Measurements from ENCODE around the gene SCUBE2. TPM values are rescaled to one million over a fixed set of nuclear protein-coding genes. Genes with fewer than 3 reads are reported as not detected.
"Not testable (repeated sequence)": the region's sequence is repeated elsewhere in the genome, so short reads cannot be mapped to it uniquely, and the experiment has no call there.

SCUBE2 gene
- total RNA-seq, 4 donors from 2014 or later: 0.78 to 13.1 (median 5.0) TPM

GRCh38 chr11:8985462-8985861 lies 105.9 kb downstream of the SCUBE2 start:
- Histone ChIP-seq H3K27me3 (no peaks in the 10 kb centered on the region), H3K4me1 (no peaks in the 10 kb centered on the region), H3K27ac (no peak overlapping the region), H3K9me3 (no peaks in the 10 kb centered on the region), H3K36me3 (no peaks in the 10 kb centered on the region), H3K4me3 (no peak overlapping the region)
- 95 to 100% methylated on average over 3 of the region's 5 CpGs for WGBS, 2 donors (ENCODE audit: low coverage in 1 of 2)
- ATAC-seq: no peak
- no peak for TF ChIP-seq EP300 (IDR thresholded peaks at IDR 0.05)
- no peak for TF ChIP-seq POLR2A (IDR thresholded peaks at IDR 0.05)
- no peak for TF ChIP-seq POLR2AphosphoS5 (IDR thresholded peaks at IDR 0.05)
- TF ChIP-seq, protein P1, sequence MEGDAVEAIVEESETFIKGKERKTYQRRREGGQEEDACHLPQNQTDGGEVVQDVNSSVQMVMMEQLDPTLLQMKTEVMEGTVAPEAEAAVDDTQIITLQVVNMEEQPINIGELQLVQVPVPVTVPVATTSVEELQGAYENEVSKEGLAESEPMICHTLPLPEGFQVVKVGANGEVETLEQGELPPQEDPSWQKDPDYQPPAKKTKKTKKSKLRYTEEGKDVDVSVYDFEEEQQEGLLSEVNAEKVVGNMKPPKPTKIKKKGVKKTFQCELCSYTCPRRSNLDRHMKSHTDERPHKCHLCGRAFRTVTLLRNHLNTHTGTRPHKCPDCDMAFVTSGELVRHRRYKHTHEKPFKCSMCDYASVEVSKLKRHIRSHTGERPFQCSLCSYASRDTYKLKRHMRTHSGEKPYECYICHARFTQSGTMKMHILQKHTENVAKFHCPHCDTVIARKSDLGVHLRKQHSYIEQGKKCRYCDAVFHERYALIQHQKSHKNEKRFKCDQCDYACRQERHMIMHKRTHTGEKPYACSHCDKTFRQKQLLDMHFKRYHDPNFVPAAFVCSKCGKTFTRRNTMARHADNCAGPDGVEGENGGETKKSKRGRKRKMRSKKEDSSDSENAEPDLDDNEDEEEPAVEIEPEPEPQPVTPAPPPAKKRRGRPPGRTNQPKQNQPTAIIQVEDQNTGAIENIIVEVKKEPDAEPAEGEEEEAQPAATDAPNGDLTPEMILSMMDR (IDR thresholded peaks at IDR 0.05): no peak

- TF ChIP-seq POLR2AphosphoS5 (IDR thresholded peaks at IDR 0.05) (no peak), EP300 (IDR thresholded peaks at IDR 0.05) (no peak)
- H3K9me3 ChIP-seq: no peaks in the 10 kb centered on the region
Measured at GRCh38 chr11:8983552-8983951, 107.8 kb downstream of the SCUBE2 start.

GRCh38 chr11:8980485-8980884 lies 110.9 kb downstream of the SCUBE2 start:
- Histone ChIP-seq H3K4me3 (no peak overlapping the region), H3K4me1 (no peaks in the 10 kb centered on the region), H3K27me3 (no peaks in the 10 kb centered on the region), H3K36me3 (no peaks in the 10 kb centered on the region), H3K9me3 (no peaks in the 10 kb centered on the region), H3K27ac (no peak overlapping the region)
- TF ChIP-seq EP300 (IDR thresholded peaks at IDR 0.05) (no peak), POLR2A (IDR thresholded peaks at IDR 0.05) (no peak), POLR2AphosphoS5 (IDR thresholded peaks at IDR 0.05) (no peak)
- TF ChIP-seq, protein P1 (IDR thresholded peaks at IDR 0.05): no peak
- 59 to 60% methylated on average over 1 to 3 of the region's 3 CpGs for WGBS, 2 donors (ENCODE audit: low coverage in 1 of 2)
- no peak for ATAC-seq

More at GRCh38 chr11:8983552-8983951, 107.8 kb downstream of the SCUBE2 start:
- no peak for ATAC-seq
- 38 to 75% methylated on average over 1 of the region's 2 CpGs for WGBS, 2 donors (ENCODE audit: low coverage in 1 of 2)
- Histone ChIP-seq H3K4me1 (no peaks in the 10 kb centered on the region), H3K27ac (no peak overlapping the region), H3K27me3 (no peaks in the 10 kb centered on the region), H3K4me3 (no peak overlapping the region), H3K36me3 (no peaks in the 10 kb centered on the region)

DNA sequence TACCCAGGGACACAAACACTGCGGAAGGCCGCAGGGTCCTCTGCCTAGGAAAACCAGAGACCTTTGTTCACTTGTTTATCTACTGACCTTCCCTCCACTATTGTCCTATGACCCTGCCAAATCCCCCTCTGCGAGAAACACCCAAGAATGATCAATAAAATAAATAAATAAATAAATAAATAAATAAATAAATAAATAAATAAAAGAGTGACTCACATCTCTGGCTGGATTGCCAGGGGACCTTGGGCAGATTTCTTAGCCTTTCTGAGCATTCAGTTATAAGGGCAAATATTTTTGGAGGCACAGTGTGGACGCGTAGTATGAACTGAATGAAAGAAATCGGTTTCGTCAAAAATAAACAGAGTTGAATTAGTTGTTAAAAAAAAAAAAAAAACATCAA lies 112.0 kb downstream of the SCUBE2 start:
- not testable (repeated sequence) for H3K9me3 ChIP-seq, H3K4me1 ChIP-seq, ATAC-seq, H3K4me3 ChIP-seq, H3K27me3 ChIP-seq, H3K36me3 ChIP-seq, H3K27ac ChIP-seq
- 96% methylated on average over 4 of the region's 7 CpGs; no CpG with 5 or more reads in 1 of the 2 donors for WGBS, 2 donors (ENCODE audit: low coverage in 1 of 2)

DNA sequence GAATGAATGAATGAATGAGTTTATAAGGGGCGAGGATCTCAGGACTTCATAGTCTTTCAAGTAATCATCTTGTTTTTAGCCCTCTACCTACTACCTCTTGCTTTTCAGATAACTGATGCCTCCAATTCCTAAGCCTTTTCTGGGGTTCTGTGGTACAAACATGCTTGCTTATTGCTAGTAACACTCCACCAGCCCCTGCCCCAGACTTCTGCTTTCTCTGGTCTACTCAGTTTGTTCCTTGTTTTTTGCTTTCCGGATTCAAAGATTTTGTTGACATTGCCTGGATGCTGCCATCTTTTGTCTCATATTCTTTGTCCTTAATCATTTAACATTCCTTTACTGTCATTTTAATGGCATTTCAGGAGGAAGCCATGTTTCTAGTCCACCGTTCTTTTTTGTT lies 118.3 kb downstream of the SCUBE2 start:
- TF ChIP-seq, protein P1 (IDR thresholded peaks at IDR 0.05): no peak
- TF ChIP-seq POLR2AphosphoS5 (IDR thresholded peaks at IDR 0.05): no peak
- TF ChIP-seq POLR2A (IDR thresholded peaks at IDR 0.05): no peak
- TF ChIP-seq EP300 (IDR thresholded peaks at IDR 0.05): no peak
- H3K4me1 ChIP-seq: no peaks in the 10 kb centered on the region
- no peak overlapping the region for H3K27ac ChIP-seq
- no peaks in the 10 kb centered on the region for H3K36me3 ChIP-seq
- H3K27me3 ChIP-seq: no peaks in the 10 kb centered on the region
- WGBS, 2 donors (ENCODE audit: low coverage in 1 of 2): 71 to 74% methylated on average over 3 of the region's 3 CpGs
- no peak for ATAC-seq
- H3K9me3 ChIP-seq: no peaks in the 10 kb centered on the region
- no peak overlapping the region for H3K4me3 ChIP-seq

- Histone ChIP-seq H3K27ac (no peak overlapping the region), H3K36me3 (no peaks in the 10 kb centered on the region), H3K4me3 (no peak overlapping the region), H3K9me3 (no peaks in the 10 kb centered on the region), H3K4me1 (no peaks in the 10 kb centered on the region), H3K27me3 (no peaks in the 10 kb centered on the region)
- WGBS, 2 donors (ENCODE audit: low coverage in 1 of 2): 47 to 73% methylated on average over 1 of the region's 1 CpG
- TF ChIP-seq POLR2AphosphoS5 (IDR thresholded peaks at IDR 0.05) (no peak), EP300 (IDR thresholded peaks at IDR 0.05) (no peak), POLR2A (IDR thresholded peaks at IDR 0.05) (no peak)
- TF ChIP-seq, protein P1 (IDR thresholded peaks at IDR 0.05): no peak
- no peak for ATAC-seq
Measured at GRCh38 chr11:8971924-8972316, 119.5 kb downstream of the SCUBE2 start.
